ENCODE measurements around the gene AFF3. TPM values are rescaled to one million over a fixed set of nuclear protein-coding genes. Genes with fewer than 3 reads are reported as not detected.

The AFF3 gene
- total RNA-seq, 3 donors from 2014 or later = 2.1 to 2.6 (median 2.2) TPM

DNA sequence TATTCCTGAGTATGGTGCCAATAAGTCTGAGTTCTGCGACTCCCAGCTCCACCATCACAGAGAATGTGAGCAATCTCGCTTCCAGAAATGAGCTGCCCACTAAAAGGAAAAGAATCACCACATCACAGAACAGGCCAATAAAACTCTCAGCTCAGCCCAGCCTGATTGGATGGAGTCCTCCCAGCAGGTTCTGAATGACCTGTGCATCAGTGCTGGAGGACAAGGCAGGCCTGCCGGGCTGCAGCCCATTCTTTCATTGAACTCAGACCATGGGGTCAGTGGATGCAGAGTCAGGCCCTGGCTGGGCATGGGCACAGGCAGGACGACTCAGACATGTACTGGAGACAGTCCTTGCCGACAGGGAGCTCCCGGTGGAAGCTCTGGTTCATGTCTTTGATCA, 519.9 kb downstream of the AFF3 start:
- Mint-ChIP-seq H3K9me3 (no peaks in the 10 kb centered on the region), H3K4me1 (ENCODE audit: low read depth) (no peaks in the 10 kb centered on the region), H3K4me3 (no peak overlapping the region), H3K27me3 (ENCODE audit: low read depth) (no peaks in the 10 kb centered on the region), H3K36me3 (ENCODE audit: insufficient read depth) (no peaks in the 10 kb centered on the region)
- ATAC-seq = no peak
- DNase-seq = no peak

DNA sequence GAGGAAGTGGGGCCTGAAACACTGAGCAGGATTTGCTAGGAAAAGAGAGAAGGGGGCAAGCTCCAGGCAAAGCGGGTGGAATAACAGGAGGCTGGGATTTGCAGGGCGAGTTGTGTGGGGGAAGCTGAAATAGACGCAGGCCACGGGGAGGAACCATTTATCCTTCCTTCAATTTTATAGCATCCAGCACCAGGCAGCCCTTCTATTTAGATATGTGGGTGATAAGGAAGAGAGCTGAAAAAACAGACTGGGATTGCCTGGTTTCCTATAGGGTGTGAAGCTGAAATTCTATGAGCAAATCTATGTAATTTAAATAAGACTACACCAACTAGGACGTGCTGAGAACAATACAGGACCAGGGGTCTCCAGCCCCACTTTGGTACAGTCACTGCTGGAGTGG, 520.6 kb downstream of the AFF3 start:
- Mint-ChIP-seq H3K4me1 (ENCODE audit: low read depth) (no peaks in the 10 kb centered on the region), H3K4me3 (no peak overlapping the region), H3K9me3 (no peaks in the 10 kb centered on the region), H3K27me3 (ENCODE audit: low read depth) (no peaks in the 10 kb centered on the region), H3K36me3 (ENCODE audit: insufficient read depth) (no peaks in the 10 kb centered on the region)
- ATAC-seq = no peak
- DNase-seq = no peak

DNA sequence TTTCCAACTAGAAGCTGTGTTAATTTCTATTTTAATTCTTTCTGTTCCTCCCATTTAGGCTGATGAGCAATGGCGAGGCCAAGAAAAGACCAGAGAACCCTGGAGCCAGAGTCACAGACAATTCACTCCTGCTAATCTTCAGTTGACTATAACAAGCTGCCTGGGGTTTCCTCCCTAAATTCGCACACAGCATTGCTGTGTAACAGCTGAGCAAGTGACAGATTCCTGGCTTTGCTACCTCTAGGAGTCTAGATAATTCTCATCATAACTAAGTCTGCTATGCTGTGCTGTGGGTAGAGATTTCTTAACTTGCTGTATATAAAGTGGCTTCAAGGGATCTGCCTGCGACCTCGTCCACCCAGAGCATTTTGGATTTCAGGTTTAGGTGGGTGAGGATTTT, 521.3 kb downstream of the AFF3 start:
- no peak overlapping the region for H3K4me3 Mint-ChIP-seq
- no peak for DNase-seq
- no peaks in the 10 kb centered on the region for H3K36me3 Mint-ChIP-seq (ENCODE audit: insufficient read depth)
- no peaks in the 10 kb centered on the region for H3K9me3 Mint-ChIP-seq
- no peaks in the 10 kb centered on the region for H3K27me3 Mint-ChIP-seq (ENCODE audit: low read depth)
- no peaks in the 10 kb centered on the region for H3K4me1 Mint-ChIP-seq (ENCODE audit: low read depth)
- ATAC-seq = no peak

DNA sequence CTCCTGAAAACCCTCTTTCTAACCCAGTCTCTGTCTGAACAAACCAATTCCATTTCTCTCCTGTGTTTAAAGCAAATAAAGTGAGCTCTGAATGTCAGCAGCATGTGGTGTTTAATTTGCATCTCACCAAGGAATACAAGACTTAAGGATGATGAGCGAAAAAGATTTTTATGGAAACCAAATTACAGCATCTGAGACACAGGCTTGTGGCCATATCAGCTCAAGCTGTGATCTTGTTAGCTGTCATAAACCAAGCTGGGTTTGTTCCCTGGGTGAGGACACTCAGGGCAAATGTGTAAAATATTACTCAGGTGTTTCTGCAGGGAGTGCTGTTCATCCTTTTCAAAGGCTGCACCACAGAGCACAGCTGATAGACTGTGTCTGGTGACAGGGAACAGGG, 523.2 kb downstream of the AFF3 start:
- Mint-ChIP-seq H3K27me3 (ENCODE audit: low read depth) (no peaks in the 10 kb centered on the region), H3K4me3 (no peak overlapping the region), H3K4me1 (ENCODE audit: low read depth) (no peaks in the 10 kb centered on the region), H3K36me3 (ENCODE audit: insufficient read depth) (no peaks in the 10 kb centered on the region), H3K9me3 (no peaks in the 10 kb centered on the region)
- ATAC-seq = no peak
- DNase-seq = no peak

DNA sequence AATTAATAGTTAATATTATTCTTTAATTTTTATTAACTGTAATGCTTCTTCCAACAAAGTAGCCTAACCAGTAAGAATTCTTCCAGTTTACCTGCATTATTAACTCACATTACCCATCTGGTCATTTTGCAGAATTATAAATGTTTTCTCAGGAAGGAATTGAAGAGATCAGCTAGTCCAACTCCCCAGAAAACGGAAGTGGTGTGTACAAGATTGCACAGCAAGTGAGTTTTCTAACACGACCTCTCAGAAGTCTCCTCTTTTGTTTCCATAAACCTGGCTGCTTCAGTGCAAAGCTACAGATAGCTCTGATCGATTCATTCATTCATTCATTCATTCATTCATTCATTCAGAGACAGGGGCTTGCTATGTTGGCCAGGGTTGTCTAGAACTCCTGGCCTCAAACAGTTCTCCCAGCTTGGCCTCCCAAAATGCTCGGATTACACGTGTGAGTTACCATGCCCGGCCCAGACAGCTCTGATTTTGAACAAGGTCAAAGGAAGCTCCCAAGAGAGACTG, 523.8 kb downstream of the AFF3 start:
- DNase-seq (no peak), ATAC-seq (no peak)
- H3K27me3 Mint-ChIP-seq (ENCODE audit: low read depth) = no peaks in the 10 kb centered on the region
- H3K36me3 Mint-ChIP-seq (ENCODE audit: insufficient read depth) = no peaks in the 10 kb centered on the region
- no peaks in the 10 kb centered on the region for H3K4me1 Mint-ChIP-seq (ENCODE audit: low read depth)
- no peaks in the 10 kb centered on the region for H3K9me3 Mint-ChIP-seq
- no peak overlapping the region for H3K4me3 Mint-ChIP-seq

DNA sequence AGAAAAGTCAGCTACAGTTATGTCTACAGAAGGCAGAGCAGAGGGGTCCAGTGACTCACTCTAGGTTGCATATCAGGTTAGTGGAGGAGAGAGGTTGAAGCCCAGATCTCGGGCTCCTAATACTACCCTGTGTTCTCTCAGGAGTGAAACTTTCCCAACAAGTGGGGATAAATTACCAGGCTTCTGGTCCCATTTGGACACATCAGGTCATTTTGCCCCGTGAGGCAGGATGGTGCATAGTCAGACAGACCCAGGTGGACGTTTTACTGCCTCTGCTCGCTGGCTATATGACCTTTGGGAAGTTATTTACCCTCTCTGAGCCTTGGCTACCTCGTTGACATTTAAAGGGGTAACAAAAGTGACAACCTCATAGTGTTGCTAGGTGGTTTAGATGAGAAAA, 524.6 kb downstream of the AFF3 start:
- Mint-ChIP-seq H3K4me1 (ENCODE audit: low read depth) (no peaks in the 10 kb centered on the region), H3K9me3 (no peaks in the 10 kb centered on the region), H3K27me3 (ENCODE audit: low read depth) (no peaks in the 10 kb centered on the region), H3K36me3 (ENCODE audit: insufficient read depth) (no peaks in the 10 kb centered on the region), H3K4me3 (no peak overlapping the region)
- DNase-seq = no peak
- no peak for ATAC-seq

DNA sequence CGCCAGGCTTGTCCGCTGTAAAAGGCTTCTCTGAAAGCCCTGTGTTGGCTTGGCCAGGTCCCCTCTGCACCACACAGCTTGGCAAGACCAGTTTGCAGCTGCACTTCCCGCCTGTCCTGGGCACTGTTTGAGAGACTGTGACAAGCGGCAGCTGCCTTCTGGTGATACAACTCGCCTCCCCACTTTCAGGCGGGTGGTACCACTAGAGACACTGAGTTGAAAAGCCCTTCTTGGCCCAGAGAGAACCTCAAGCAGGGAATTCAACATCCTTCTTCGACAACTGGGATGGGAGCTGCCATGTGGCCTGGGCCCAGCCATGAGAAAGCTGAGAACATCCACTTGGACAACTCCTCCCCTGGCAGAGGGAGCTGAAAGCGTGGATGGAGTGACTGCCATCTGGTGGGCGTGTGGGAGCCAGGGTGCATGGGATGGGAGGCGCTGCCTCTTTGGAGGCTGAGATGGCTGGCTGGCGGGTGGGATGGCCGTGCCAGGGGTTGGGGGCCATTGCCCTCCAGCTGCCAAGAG, 527.1 kb downstream of the AFF3 start:
- H3K9me3 Mint-ChIP-seq = no peaks in the 10 kb centered on the region

DNA sequence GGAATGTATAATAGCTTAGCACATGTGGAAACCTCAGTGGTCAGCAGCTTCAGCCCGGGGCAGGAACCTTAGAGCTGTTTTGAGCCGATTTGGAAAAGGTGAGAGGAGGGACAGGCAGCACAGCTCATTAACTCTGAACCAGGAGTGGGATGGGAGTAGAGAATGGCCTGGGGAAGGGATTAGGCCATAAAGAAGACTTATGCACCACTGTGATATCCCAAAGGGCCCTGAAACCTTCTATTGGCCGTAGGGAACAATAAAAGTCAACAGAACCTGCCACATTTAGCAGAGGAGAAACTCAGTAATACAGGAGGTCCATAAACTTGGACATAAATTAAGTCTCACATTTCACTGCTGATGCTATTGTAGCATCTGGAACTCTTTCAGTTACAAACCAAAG, 528.4 kb downstream of the AFF3 start:
- no peaks in the 10 kb centered on the region for H3K9me3 Mint-ChIP-seq
- H3K4me1 Mint-ChIP-seq (ENCODE audit: low read depth) = no peaks in the 10 kb centered on the region
- H3K27me3 Mint-ChIP-seq (ENCODE audit: low read depth) = no peaks in the 10 kb centered on the region
- no peaks in the 10 kb centered on the region for H3K36me3 Mint-ChIP-seq (ENCODE audit: insufficient read depth)
- no peak for ATAC-seq
- no peak overlapping the region for H3K4me3 Mint-ChIP-seq
- no peak for DNase-seq

More for the DNA sequence above, 527.1 kb downstream of the AFF3 start:
- no peak overlapping the region for H3K4me3 Mint-ChIP-seq
- no peaks in the 10 kb centered on the region for H3K4me1 Mint-ChIP-seq (ENCODE audit: low read depth)
- no peaks in the 10 kb centered on the region for H3K36me3 Mint-ChIP-seq (ENCODE audit: insufficient read depth)
- ATAC-seq (no peak), DNase-seq (no peak)
- H3K27me3 Mint-ChIP-seq (ENCODE audit: low read depth) = no peaks in the 10 kb centered on the region

DNA sequence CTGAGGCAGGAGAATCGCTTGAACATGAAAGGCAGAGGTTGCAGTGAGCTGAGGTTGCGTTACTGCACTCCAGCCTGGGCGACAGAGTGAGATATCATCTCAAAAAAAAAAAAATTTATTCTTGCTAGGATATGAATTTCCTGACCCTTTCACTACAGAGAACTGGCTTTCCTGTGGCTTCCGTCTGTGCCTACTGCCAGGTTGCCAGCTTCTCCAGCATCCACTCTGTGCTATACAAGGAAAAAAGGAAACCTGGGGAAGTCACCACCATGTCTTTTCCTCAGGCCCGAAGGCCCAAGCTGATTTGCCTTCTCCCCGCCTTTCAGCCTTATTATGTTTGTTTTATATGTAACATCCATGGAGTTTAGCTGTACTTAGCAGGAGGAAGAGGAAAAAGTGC, 530.6 kb downstream of the AFF3 start:
- H3K27me3 Mint-ChIP-seq (ENCODE audit: low read depth) = no peaks in the 10 kb centered on the region
- DNase-seq (no peak), ATAC-seq (no peak)
- no peaks in the 10 kb centered on the region for H3K9me3 Mint-ChIP-seq
- H3K4me1 Mint-ChIP-seq (ENCODE audit: low read depth) = no peaks in the 10 kb centered on the region
- no peaks in the 10 kb centered on the region for H3K36me3 Mint-ChIP-seq (ENCODE audit: insufficient read depth)
- H3K4me3 Mint-ChIP-seq = no peak overlapping the region

DNA sequence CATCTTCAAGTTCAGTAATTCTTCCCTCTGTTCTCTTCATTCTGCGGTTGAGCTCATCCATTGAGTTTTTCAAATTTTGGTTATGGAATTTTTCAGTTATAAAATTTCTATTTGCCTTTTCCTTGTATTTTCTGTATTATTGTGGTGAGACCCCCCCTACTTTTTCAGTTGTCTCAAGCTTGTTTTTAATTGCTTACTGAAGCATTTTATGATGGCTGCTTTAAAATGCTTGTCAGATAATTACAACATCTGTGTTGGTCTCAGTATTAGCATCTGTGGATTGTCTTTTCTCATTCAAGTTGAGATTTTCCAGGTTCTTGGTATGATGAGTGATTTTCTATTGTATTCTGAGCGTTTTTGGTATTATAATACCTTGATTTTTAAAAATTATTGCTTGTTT, 531.4 kb downstream of the AFF3 start:
- no peak overlapping the region for H3K4me3 Mint-ChIP-seq
- ATAC-seq = no peak
- DNase-seq = no peak
- H3K27me3 Mint-ChIP-seq (ENCODE audit: low read depth) = no peaks in the 10 kb centered on the region
- no peaks in the 10 kb centered on the region for H3K9me3 Mint-ChIP-seq
- H3K4me1 Mint-ChIP-seq (ENCODE audit: low read depth) = no peaks in the 10 kb centered on the region
- no peaks in the 10 kb centered on the region for H3K36me3 Mint-ChIP-seq (ENCODE audit: insufficient read depth)

DNA sequence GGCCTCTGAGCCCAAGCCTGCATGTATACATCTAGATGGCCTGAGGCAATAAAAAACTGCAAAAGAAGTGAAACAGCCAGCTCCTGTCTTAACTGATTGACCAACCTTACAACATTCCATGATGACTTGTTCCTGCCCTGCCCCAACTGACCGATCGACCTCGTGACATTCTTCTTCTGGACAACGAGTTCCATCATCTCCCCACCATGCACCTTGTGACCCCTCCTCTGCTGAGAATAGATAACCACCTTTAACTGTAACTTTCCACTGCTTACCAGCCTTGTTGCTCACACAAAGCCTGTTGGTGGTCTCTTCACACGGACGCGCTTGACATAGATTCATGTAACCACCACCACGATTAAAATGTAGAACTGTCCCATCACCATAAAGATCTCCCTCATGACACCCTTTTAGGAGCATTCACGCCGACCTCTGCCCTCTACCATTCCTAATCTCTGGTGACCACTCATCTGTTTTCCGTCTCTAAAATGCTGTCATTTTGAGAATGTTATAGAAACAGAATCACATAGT, 532.5 kb downstream of the AFF3 start:
- Mint-ChIP-seq H3K4me1 (ENCODE audit: low read depth) (no peaks in the 10 kb centered on the region), H3K36me3 (ENCODE audit: insufficient read depth) (no peaks in the 10 kb centered on the region), H3K27me3 (ENCODE audit: low read depth) (no peaks in the 10 kb centered on the region), H3K9me3 (no peaks in the 10 kb centered on the region), H3K4me3 (no peak overlapping the region)
- no peak for DNase-seq
- ATAC-seq = no peak

DNA sequence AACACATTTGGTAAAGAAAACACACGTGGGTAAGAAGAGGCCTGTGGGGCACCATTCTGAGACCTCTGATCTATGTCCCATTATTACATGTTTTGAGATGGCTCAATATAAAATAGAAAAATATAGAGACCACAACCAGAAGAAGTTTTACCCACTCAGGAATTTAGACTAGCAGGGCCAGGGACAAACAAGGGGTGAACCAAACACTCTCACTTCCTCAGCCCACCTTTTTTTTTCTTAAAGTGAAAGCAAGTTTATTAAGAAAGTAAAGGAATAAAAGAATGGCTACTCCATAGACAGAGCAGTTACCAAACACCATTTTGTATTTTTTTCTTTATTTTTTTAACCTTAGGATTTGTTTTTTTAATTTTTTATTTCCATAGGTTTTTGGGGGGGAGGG, 533.5 kb downstream of the AFF3 start:
- ATAC-seq (no peak), DNase-seq (no peak)
- H3K4me3 Mint-ChIP-seq = no peak overlapping the region
- no peaks in the 10 kb centered on the region for H3K36me3 Mint-ChIP-seq (ENCODE audit: insufficient read depth)
- H3K27me3 Mint-ChIP-seq (ENCODE audit: low read depth) = no peaks in the 10 kb centered on the region
- H3K9me3 Mint-ChIP-seq = no peaks in the 10 kb centered on the region
- no peaks in the 10 kb centered on the region for H3K4me1 Mint-ChIP-seq (ENCODE audit: low read depth)

DNA sequence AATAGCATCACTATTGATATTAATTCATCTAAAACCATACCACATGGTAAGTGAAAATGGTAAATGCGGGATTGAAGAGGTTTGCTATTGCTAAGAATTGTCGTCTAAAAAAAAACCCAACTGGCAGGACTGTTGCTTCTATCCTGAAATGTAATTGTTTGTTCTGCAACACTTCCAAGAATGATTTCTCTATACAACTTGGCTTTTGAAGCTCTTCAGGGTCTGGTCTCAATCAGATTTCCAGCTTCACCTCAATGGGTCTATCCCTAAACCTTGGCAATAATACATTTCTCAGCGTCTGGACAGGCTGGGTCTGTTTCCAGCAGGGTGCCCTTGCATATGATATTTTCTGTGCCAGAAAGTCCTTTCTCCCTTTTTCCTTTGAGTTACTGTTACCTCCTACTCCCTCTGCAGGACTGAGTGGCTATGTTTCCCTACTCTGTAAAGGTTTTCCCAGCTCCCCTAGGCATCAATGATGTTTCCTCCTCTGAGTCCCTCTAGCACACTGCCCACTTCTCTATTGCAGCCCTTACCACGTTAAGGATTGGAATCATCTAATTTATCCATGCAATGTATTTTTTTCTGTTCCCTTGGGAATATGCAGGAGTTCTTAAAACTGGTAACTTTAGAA, 534.4 kb downstream of the AFF3 start:
- Mint-ChIP-seq H3K27me3 (ENCODE audit: low read depth) (no peaks in the 10 kb centered on the region), H3K4me1 (ENCODE audit: low read depth) (no peaks in the 10 kb centered on the region), H3K36me3 (ENCODE audit: insufficient read depth) (no peaks in the 10 kb centered on the region), H3K9me3 (no peaks in the 10 kb centered on the region), H3K4me3 (no peak overlapping the region)
- ATAC-seq (no peak), DNase-seq (no peak)

DNA sequence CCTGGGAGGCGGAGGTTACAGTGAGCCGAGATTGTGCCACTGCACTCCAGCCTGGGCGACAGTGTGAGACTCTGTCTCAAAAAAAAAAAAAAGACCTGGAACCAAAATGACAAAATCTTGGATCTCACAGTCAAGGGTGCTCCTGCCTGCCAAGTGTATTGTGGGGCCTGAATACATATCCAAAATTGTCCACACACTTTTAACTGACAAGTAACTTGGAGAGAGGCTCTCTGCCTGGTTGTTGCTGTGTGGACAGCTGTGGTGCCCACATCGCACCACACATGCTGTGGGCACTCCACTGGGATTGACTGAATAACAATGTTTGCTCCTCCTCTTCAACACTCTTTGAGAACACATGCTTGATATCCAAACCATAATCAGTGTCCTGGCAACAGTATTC, 534.9 kb downstream of the AFF3 start:
- Mint-ChIP-seq H3K9me3 (no peaks in the 10 kb centered on the region), H3K27me3 (ENCODE audit: low read depth) (no peaks in the 10 kb centered on the region), H3K4me3 (no peak overlapping the region), H3K4me1 (ENCODE audit: low read depth) (no peaks in the 10 kb centered on the region), H3K36me3 (ENCODE audit: insufficient read depth) (no peaks in the 10 kb centered on the region)
- DNase-seq (no peak), ATAC-seq (no peak)

DNA sequence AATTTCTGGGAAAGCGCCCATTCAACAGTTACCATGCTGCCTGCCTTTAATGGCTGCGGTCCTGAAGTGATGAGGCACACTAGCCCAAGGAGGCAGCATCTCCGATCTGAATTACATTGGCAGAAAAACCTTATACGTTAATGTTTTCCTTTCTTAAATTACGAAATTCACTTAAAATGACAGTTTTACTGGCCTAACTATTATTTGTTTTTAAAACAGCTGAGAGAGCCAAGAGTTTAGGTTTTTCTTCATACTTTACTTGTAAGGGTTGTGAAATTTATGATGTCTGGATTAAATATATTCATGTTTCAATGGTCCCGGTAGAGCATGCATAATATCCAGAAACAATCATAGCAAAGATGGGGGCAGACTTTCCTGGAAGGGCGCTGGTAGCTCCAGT, 537.4 kb downstream of the AFF3 start:
- DNase-seq = no peak
- H3K4me1 Mint-ChIP-seq (ENCODE audit: low read depth) = no peaks in the 10 kb centered on the region
- H3K4me3 Mint-ChIP-seq = no peak overlapping the region
- H3K36me3 Mint-ChIP-seq (ENCODE audit: insufficient read depth) = no peaks in the 10 kb centered on the region
- no peaks in the 10 kb centered on the region for H3K9me3 Mint-ChIP-seq
- peaks cover under 1% of the 10 kb centered on the region for H3K27me3 Mint-ChIP-seq (ENCODE audit: low read depth)
- no peak for ATAC-seq
